GM03348 (cell line): ENCODE measurements around the gene NF1.
"Not testable (repeated sequence)": the region's sequence is repeated elsewhere in the genome, so short reads cannot be mapped to it uniquely, and the experiment has no call there.

Experiments used
- DNase-seq: peaks from one replicate; pipeline ENCODE4 v3.0.0; 2012; ENCODE audit warnings: low spot score

Gene NF1

GRCh38 chr17:31078290-31078689, 16.5 kb upstream of the NF1 start:
- no peak for DNase-seq

GRCh38 chr17:31079731-31080130, 15.0 kb upstream of the NF1 start:
- no peak for DNase-seq

- peak; percentile 68 for DNase-seq
Observed at GRCh38 chr17:31085563-31085962, 9.2 kb upstream of the NF1 start.

DNA sequence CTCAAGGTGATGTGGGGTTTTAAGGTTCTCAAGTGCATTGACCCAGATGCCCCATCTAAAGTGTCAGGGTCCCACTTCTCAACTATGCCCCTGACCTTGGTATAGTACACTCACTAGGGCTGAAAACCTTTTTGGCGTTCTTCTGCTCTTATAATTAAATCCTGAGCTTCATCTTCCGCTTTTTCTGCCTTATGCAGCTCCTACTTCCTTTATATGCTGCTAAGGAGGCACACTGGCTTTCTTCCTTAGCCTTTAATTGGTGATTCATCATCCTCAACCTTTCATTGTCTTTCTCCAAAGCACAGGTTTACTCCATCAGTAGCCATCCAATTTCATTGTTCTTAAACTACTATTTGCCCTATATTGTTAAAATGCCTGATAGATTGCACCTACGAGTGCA, 5.3 kb upstream of the NF1 start:
- DNase-seq: no peak

- DNase-seq: not testable (repeated sequence)
Observed at GRCh38 chr17:31090650-31091049, 4.1 kb upstream of the NF1 start.

GRCh38 chr17:31092475-31093064, 2.2 kb upstream of the NF1 start:
- DNase-seq: no peak

DNA sequence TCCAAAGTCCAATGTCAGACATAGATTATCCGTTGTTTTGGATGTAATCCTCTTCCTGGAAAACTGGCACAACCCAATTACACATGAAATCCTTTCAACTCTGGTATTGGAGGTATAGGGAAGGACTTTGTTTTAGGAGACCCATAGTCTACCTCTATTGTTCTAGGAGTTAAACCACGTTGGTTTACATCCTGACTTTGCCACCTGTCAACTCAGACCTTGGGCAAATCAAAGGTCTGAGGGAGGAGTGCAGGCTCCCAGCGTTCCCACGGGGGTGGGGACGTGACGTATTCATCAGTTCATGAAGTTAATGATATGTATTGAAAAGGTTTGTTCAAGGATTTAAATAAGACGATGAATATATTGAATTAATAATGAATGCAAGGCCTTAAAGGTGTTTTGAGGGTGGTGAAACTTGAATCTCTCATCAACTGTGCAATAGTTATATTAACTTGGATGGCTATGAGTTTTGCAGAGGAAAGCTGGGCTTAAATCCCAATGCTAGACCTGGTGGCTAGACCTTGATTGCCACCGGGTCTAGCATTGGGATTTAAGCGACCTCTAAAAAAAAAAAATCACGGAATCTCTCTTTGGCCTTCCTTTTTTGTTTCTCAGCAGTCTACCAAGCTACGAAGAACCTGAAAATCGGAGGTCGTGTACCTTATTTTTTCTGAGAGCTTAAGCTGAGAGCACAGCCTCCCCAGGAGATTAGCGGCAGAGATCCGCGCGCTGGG, 744 bp upstream of the NF1 start:
- DNase-seq: no peak

- peak; percentile 49 for DNase-seq
Observed at GRCh38 chr17:31095236-31096105, 694 bp downstream of the NF1 start.

- peak; percentile 31 for DNase-seq
Observed at GRCh38 chr17:31096106-31096436, 1.3 kb downstream of the NF1 start.

- DNase-seq: peak; percentile 37
Observed at GRCh38 chr17:31099016-31099415, 4.2 kb downstream of the NF1 start.

DNA sequence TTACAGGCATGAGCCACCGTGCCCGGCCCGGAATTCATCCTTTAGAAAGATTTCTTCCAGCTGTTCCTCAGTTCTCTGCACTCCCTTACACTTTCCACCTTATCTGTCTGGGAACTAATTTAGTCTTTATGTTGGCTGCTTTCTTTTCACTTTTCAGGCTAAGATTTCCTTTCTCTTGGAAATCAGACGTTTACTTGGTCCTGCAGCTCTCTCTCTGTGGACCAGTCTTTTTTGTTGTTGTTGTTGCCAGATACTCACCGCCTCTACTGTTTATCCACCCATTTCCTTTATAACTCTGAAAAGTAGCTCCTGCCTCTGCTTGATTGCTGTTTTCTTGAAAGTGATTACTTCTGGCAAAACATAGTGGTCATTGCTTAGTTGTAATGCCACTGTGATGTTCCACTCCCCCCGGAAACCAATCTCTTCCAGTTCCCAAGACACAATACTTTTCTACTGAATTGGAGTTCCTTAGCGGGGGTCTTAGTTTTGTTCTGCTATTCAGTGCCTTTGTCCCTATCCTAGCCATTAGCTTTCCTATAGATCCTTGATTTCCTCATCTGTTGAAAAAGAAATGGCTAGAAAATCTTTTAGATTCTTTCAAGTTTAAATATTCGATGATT, 6.2 kb downstream of the NF1 start:
- no peak for DNase-seq

GRCh38 chr17:31101943-31102342, 7.2 kb downstream of the NF1 start:
- DNase-seq: no peak

DNA sequence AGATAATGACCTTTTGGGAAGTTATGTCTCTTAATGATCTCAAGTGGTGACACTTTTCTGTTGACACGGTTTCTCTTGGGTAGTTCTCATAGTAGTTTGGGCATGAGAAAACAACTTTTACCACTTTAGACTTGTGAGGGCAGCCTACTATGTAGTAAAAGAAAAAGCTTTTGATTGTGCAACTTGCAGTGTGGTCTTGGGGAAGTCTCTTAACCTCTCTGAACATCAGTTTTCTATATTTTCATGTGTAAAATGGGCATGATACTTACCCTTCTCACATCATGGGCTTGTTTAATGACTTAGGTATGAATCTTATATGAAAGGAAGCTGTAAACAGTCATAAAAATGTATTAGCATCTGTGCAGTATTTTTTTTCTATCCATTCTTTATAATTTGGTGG, 11.2 kb downstream of the NF1 start:
- no peak for DNase-seq

DNA sequence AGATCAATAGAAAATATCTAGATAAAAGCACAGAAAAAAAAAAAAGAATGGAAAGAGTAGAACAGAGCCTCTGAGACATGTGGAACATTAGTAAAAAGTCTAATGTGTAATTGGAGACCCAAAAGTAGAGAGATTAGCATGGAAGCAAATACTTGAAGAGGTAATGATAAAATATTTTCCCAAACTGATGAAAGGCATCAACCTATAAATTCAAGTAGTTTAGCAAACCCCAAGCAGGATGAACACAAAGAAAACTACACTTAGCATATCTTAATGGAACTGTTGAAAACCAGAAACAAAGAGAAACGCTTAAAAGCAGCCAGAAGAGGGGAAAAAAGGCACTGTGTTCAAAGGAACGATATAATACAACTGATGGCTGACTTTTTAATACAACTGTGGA, 16.4 kb downstream of the NF1 start:
- DNase-seq: no peak

- DNase-seq: no peak
Observed at GRCh38 chr17:31112001-31112661, 17.4 kb downstream of the NF1 start.

- DNase-seq: not testable (repeated sequence)
Observed at GRCh38 chr17:31113368-31113767, 18.6 kb downstream of the NF1 start.

- no peak for DNase-seq
Observed at GRCh38 chr17:31113939-31114338, 19.2 kb downstream of the NF1 start.

DNA sequence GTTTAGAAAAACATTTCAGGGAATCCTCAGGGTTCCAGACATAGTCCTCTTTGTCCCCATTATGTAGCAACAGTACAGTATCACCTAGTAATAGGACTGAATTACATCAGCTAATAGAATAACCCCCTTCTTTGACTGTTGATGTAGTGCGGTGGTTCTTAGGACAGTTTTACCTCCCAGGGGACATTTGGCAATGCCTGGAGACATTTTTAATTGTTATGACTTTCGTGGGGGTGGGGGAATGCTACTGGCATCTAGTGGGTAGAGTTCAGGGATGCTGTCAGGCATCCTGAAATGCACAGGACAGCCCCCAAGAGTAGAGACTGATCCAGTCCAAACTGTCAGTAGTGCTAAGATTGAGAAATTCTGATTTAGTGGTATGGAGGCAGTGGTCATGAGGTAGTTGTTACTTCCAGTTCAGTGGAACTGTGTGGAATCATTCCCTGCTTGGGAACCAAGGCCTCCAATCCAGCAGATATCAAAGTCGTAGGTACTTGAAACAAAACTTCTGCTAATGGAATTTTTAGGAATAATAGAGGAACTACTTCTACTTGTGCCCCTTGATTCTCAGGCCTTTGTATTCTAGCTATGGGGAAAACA, 20.3 kb downstream of the NF1 start:
- no peak for DNase-seq

DNA sequence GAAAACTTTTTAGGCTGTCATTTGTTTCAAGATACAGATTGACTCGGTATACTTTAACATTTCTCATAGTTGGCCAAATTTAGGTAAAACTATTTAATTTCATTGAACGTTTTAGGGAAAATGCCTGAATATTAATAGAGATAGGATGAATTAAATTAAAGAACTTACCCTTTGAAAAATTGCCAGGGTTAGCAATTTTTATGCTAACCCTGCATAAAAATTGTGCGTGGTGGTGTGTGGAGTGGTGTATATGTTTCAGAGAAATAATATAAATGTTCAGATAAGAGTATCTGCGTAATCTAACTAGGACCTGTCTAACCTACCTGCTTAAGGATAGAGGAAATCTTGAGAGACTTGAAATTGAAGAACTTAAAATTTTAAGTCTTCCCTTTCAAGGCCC, 21.4 kb downstream of the NF1 start:
- no peak for DNase-seq

DNA sequence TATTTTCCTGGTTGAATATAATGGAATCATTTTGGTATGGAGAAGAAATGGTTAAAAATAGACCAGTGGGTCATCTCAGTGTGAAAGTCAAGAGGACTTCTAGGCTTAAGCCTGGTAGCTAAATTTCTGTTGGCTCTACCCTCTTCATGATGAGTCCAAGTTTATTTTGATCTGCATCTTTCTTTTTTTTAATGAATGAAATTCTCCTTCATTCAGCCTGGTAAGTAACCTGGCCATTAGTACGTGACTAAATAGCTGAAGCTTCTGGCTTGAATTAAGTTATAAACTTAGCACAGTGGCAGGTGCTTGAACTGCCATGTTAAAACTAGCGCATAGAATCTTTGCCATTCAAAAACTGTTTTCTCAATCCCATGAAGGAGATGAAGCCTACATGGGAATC, 28.0 kb downstream of the NF1 start:
- DNase-seq: no peak

GRCh38 chr17:31126318-31126717, 31.5 kb downstream of the NF1 start:
- DNase-seq: no peak

- no peak for DNase-seq
Observed at GRCh38 chr17:31128241-31128640, 33.5 kb downstream of the NF1 start.
